ENCODE results near the gene B4GALNT4. TPM values are rescaled to one million over a fixed set of nuclear protein-coding genes. Genes with fewer than 3 reads are reported as not detected.

B4GALNT4 gene
- total RNA-seq, 1 donor from 2014 or later, result 64.6 TPM

DNA sequence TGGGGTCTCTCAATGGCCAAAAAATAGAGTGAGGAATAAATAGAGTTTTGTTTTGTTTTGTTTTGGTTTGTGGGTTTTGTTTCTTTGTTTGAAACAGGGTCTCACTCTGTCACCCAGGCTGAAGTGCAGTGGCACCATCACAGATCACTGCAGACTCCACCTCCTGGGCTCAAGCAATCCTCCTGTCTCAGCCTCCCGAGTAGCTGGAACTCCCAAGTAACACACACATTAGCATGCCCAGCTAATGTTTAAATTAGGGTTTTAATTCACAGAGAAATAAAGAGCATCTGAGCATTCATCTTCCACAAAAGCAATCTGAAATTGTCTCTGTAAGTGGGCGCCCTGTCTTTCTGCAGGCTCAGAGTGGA, 39.4 kb upstream of the B4GALNT4 start:
- TF ChIP-seq EZH2 (IDR thresholded peaks at IDR 0.05; ENCODE audit: insufficient read depth, low read length), result no peak
- TF ChIP-seq, protein P1, sequence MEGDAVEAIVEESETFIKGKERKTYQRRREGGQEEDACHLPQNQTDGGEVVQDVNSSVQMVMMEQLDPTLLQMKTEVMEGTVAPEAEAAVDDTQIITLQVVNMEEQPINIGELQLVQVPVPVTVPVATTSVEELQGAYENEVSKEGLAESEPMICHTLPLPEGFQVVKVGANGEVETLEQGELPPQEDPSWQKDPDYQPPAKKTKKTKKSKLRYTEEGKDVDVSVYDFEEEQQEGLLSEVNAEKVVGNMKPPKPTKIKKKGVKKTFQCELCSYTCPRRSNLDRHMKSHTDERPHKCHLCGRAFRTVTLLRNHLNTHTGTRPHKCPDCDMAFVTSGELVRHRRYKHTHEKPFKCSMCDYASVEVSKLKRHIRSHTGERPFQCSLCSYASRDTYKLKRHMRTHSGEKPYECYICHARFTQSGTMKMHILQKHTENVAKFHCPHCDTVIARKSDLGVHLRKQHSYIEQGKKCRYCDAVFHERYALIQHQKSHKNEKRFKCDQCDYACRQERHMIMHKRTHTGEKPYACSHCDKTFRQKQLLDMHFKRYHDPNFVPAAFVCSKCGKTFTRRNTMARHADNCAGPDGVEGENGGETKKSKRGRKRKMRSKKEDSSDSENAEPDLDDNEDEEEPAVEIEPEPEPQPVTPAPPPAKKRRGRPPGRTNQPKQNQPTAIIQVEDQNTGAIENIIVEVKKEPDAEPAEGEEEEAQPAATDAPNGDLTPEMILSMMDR (IDR thresholded peaks at IDR 0.05; ENCODE audit: insufficient read depth, low read depth, low read length), result no peak
- Histone ChIP-seq H3K9ac (ENCODE audit: low read length) (no peak overlapping the region), H3K9me3 (ENCODE audit: insufficient read depth, low read depth, low read length) (no peaks in the 10 kb centered on the region), H3K4me2 (ENCODE audit: low read length) (no peak overlapping the region), H2AFZ (ENCODE audit: low read depth, low read length) (no peak overlapping the region), H4K20me1 (ENCODE audit: insufficient read depth, low read length) (no peaks in the 10 kb centered on the region), H3K27ac (ENCODE audit: low read depth, low read length) (no peak overlapping the region), H3K4me3 (ENCODE audit: insufficient read depth, low read depth, low read length) (no peak overlapping the region), H3K4me1 (ENCODE audit: insufficient read depth, low read length) (peaks cover 13% of the 10 kb centered on the region), H3K27me3 (ENCODE audit: insufficient read depth, low read length) (no peaks in the 10 kb centered on the region), H3K79me2 (ENCODE audit: insufficient read depth, low read length) (no peaks in the 10 kb centered on the region), H3K36me3 (ENCODE audit: insufficient read depth, low read length) (no peaks in the 10 kb centered on the region)
- FAIRE-seq, result no peak
- Mint-ChIP-seq H3K9me3 (ENCODE audit: unreplicated experiment) (no peaks in the 10 kb centered on the region), H3K27ac (ENCODE audit: unreplicated experiment) (no peak overlapping the region), H3K36me3 (ENCODE audit: low read depth, unreplicated experiment) (no peaks in the 10 kb centered on the region), H3K4me3 (ENCODE audit: unreplicated experiment) (no peak overlapping the region), H3K4me1 (ENCODE audit: low read depth, unreplicated experiment) (peaks cover 12% of the 10 kb centered on the region), H3K27me3 (ENCODE audit: low read depth, unreplicated experiment) (peaks cover 9% of the 10 kb centered on the region)
- DNase-seq (ENCODE audit: low read depth), result no peak

DNA sequence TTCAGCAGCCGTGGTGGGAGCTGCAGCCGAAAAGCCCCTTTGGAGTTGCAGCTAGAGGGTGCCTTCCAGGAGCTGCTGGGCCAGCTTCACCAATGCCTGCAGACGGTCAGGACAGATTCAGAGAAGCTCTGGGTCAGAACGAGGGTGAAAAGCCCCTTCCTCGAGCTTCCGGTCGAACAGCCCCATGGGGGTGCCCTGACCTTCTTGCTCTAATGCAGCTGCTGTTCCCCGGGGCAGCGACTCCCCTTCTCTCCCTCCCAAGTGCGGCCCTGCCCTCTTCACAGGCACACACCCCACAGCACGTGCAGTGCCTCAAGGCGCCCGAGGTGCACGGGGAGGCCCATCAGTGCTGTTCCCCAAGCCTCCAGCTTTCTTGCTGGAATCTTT, 39.0 kb upstream of the B4GALNT4 start:
- no peaks in the 10 kb centered on the region for H3K9me3 Mint-ChIP-seq (ENCODE audit: unreplicated experiment)
- peaks cover 7% of the 10 kb centered on the region for H3K27me3 Mint-ChIP-seq (ENCODE audit: low read depth, unreplicated experiment)
- Histone ChIP-seq H3K4me3 (ENCODE audit: insufficient read depth, low read depth, low read length) (no peak overlapping the region), H3K9me3 (ENCODE audit: insufficient read depth, low read depth, low read length) (no peaks in the 10 kb centered on the region), H3K9ac (ENCODE audit: low read length) (no peak overlapping the region), H2AFZ (ENCODE audit: low read depth, low read length) (no peak overlapping the region), H3K27ac (ENCODE audit: low read depth, low read length) (no peak overlapping the region), H4K20me1 (ENCODE audit: insufficient read depth, low read length) (no peaks in the 10 kb centered on the region), H3K4me1 (ENCODE audit: insufficient read depth, low read length) (peaks cover 13% of the 10 kb centered on the region), H3K79me2 (ENCODE audit: insufficient read depth, low read length) (no peaks in the 10 kb centered on the region), H3K4me2 (ENCODE audit: low read length) (no peak overlapping the region), H3K27me3 (ENCODE audit: insufficient read depth, low read length) (no peaks in the 10 kb centered on the region), H3K36me3 (ENCODE audit: insufficient read depth, low read length) (no peaks in the 10 kb centered on the region)
- no peak for FAIRE-seq
- no peak overlapping the region for H3K4me3 Mint-ChIP-seq (ENCODE audit: unreplicated experiment)
- DNase-seq (ENCODE audit: low read depth), result no peak
- H3K27ac Mint-ChIP-seq (ENCODE audit: unreplicated experiment), result no peak overlapping the region
- TF ChIP-seq, protein P1 (IDR thresholded peaks at IDR 0.05; ENCODE audit: insufficient read depth, low read depth, low read length), result no peak
- TF ChIP-seq EZH2 (IDR thresholded peaks at IDR 0.05; ENCODE audit: insufficient read depth, low read length), result no peak
- H3K36me3 Mint-ChIP-seq (ENCODE audit: low read depth, unreplicated experiment), result no peaks in the 10 kb centered on the region
- H3K4me1 Mint-ChIP-seq (ENCODE audit: low read depth, unreplicated experiment), result peaks cover 12% of the 10 kb centered on the region

DNA sequence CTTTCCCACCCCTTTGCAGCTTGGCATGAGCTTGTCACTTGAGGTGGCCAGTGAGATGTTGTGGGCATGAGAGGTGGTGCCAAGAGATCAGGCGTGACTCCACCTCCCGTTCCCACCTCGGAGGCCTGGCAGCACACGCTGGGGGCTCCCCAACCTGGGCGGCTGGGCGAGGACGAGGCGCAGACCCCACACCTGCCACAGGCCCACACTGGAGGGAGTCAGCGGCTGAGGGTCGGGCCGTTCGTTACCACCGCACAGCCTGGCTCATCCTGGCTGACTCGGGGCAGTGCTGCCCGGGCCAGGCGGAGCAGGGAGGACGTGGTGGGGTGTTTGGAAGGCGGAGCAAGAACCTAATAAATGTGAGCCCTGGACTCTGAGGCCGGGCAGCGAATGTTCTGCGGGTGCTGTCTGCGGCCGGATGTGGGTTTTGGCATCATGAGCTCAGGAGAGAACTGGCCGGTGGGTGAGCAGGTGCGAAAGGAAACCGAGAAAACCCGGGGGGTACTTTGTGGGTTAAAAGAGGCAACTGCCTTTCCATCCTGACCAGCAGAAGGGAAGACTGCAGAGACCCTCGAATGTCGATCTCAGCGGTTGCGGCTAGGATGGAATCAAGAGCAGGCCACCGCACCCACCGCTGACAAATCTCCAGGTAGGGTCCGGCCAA, 38.5 kb upstream of the B4GALNT4 start:
- FAIRE-seq (no peak), DNase-seq (ENCODE audit: low read depth) (no peak)
- no peaks in the 10 kb centered on the region for H3K27me3 ChIP-seq (ENCODE audit: insufficient read depth, low read length)
- no peak overlapping the region for H3K4me3 ChIP-seq (ENCODE audit: insufficient read depth, low read depth, low read length)
- Mint-ChIP-seq H3K36me3 (ENCODE audit: low read depth, unreplicated experiment) (no peaks in the 10 kb centered on the region), H3K4me3 (ENCODE audit: unreplicated experiment) (no peak overlapping the region), H3K27me3 (ENCODE audit: low read depth, unreplicated experiment) (peaks cover 7% of the 10 kb centered on the region), H3K4me1 (ENCODE audit: low read depth, unreplicated experiment) (peaks cover 18% of the 10 kb centered on the region), H3K27ac (ENCODE audit: unreplicated experiment) (no peak overlapping the region), H3K9me3 (ENCODE audit: unreplicated experiment) (no peaks in the 10 kb centered on the region)
- no peak overlapping the region for H2AFZ ChIP-seq (ENCODE audit: low read depth, low read length)
- no peaks in the 10 kb centered on the region for H3K79me2 ChIP-seq (ENCODE audit: insufficient read depth, low read length)
- peaks cover 13% of the 10 kb centered on the region for H3K4me1 ChIP-seq (ENCODE audit: insufficient read depth, low read length)
- H3K4me2 ChIP-seq (ENCODE audit: low read length), result no peak overlapping the region
- H3K27ac ChIP-seq (ENCODE audit: low read depth, low read length), result no peak overlapping the region
- no peak overlapping the region for H3K9ac ChIP-seq (ENCODE audit: low read length)
- H4K20me1 ChIP-seq (ENCODE audit: insufficient read depth, low read length), result no peaks in the 10 kb centered on the region
- TF ChIP-seq, protein P1 (IDR thresholded peaks at IDR 0.05; ENCODE audit: insufficient read depth, low read depth, low read length), result no peak
- no peak for TF ChIP-seq EZH2 (IDR thresholded peaks at IDR 0.05; ENCODE audit: insufficient read depth, low read length)
- no peaks in the 10 kb centered on the region for H3K9me3 ChIP-seq (ENCODE audit: insufficient read depth, low read depth, low read length)
- no peaks in the 10 kb centered on the region for H3K36me3 ChIP-seq (ENCODE audit: insufficient read depth, low read length)
